HCT116 (cell line): Measurements from ENCODE around the gene WEE1. TPM values are rescaled to one million over a fixed set of nuclear protein-coding genes. Genes with fewer than 3 reads are reported as not detected.

Experiments
- ATAC-seq: fragments of 200-7000 bp; cut with Tn5 transposase; 2 replicates; pipeline ENCODE4 v1.9.1; 2020; ENCODE audit warnings: mild to moderate bottlenecking, moderate library complexity
- BruUV-seq: library from RNA; stranded (reverse); fragments of 400-500 nt; replicated peaks from 2 replicates; lab custom pipeline; 2021; lab: Mats Ljungman, UMichigan
- CTCF ChIA-PET: fragments of 300-600 bp; sonication (Branson Sonifier 250); formaldehyde crosslinking; loops from one replicate; lab custom pipeline; 2021; ENCODE audit warnings: antibody characterized with exemption; lab: Charles Lee
- POLR2A ChIA-PET: fragments of 300-600, 350-600 bp; sonication (Branson Sonifier 250); formaldehyde crosslinking; loops from one replicate; lab custom pipeline; 2021; ENCODE audit warnings: antibody characterized with exemption; lab: Charles Lee
- RAD21 ChIA-PET, 2 experiments: fragments of 300-600 bp; sonication (Branson Sonifier 250); formaldehyde crosslinking; loops; one replicate each; lab custom pipeline; 2023; ENCODE audit warnings: low total read pairs in 2 of 2; ENCODE audit not compliant: uncharacterized antibody in 2 of 2, unreplicated experiment in 2 of 2, low non-redundant PET in 1 of 2; lab: Charles Lee
- DNase-seq: peaks from one replicate; pipeline ENCODE4 v3.0.0-alpha.2; 2010; ENCODE audit warnings: low read depth, low spot score
- H2AFZ ChIP-seq: fragments of 200-600 bp; shearing (Covaris generic), sonication (generic); 2 replicates; pipeline ENCODE4 v1.6.1; 2017; ENCODE audit warnings: low read depth, mixed run types, mixed read lengths, antibody characterized with exemption, low read length; ENCODE audit not compliant: poor library complexity, severe bottlenecking
- H3K27ac ChIP-seq: 2 replicates; pipeline ENCODE4 v1.5.1; 2012; ENCODE audit warnings: low read depth, low read length
- H3K27me3 ChIP-seq: fragments of 200-600 bp; sonication (generic); 2 replicates; pipeline ENCODE4 v1.6.1; 2016; ENCODE audit warnings: mixed run types, low read length, mixed read lengths; ENCODE audit not compliant: insufficient read depth
- H3K36me3 ChIP-seq, 2 experiments: fragments of 200-500 bp in 1 of 2; fragments of 200-600 bp in 1 of 2; sonication (Bioruptor generic) in 1 of 2; sonication (generic) in 1 of 2; 2 replicates each; pipeline versions ENCODE4 v1.5.1 to v1.6.1; 2014 to 2016; ENCODE audit warnings: low read length in 2 of 2, inconsistent platforms in 1 of 2, mixed read lengths in 1 of 2, mixed run types in 1 of 2; ENCODE audit not compliant: insufficient read depth in 2 of 2, control insufficient read depth in 1 of 2
- H3K4me1 ChIP-seq, 2 experiments: fragments of 200-600 bp in 1 of 2; sonication (generic) in 1 of 2; 2 replicates each; pipeline versions ENCODE4 v1.5.1 to v1.6.1; 2012 to 2017; ENCODE audit warnings: low read length in 2 of 2, inconsistent platforms in 1 of 2, mild to moderate bottlenecking in 1 of 2, mixed read lengths in 1 of 2, mixed run types in 1 of 2, moderate library complexity in 1 of 2; ENCODE audit not compliant: insufficient read depth in 2 of 2, control insufficient read depth in 1 of 2
- H3K4me2 ChIP-seq: fragments of 200-600 bp; sonication (generic); 2 replicates; pipeline ENCODE4 v1.6.1; 2017; ENCODE audit warnings: mixed run types, low read length, mixed read lengths
- H3K4me3 ChIP-seq, 2 experiments: fragments of 200-600 bp in 1 of 2; sonication (generic) in 1 of 2; replicated peaks in 1 of 2; 2 replicates each; pipeline ENCODE4 v1.5.1; 2011 to 2016; ENCODE audit warnings: low read length in 2 of 2, control low read depth in 1 of 2, low read depth in 1 of 2, mild to moderate bottlenecking in 1 of 2, mixed read lengths in 1 of 2, mixed run types in 1 of 2
- H3K79me2 ChIP-seq: fragments of 200-600 bp; sonication (generic); 2 replicates; pipeline ENCODE4 v1.6.1; 2017; ENCODE audit warnings: mild to moderate bottlenecking, mixed run types, low read length, moderate library complexity, mixed read lengths; ENCODE audit not compliant: insufficient read depth
- H3K9ac ChIP-seq: fragments of 200-600 bp; sonication (generic); 2 replicates; pipeline ENCODE4 v1.6.1; 2016; ENCODE audit warnings: low read length, mixed read lengths
- H3K9me2 ChIP-seq: fragments of 200-600 bp; sonication (generic), shearing (Covaris generic); 2 replicates; pipeline ENCODE4 v1.6.1; 2017; ENCODE audit warnings: mixed run types, mild to moderate bottlenecking, moderate library complexity; ENCODE audit not compliant: insufficient read depth
- H3K9me3 ChIP-seq, 2 experiments: fragments of 200-500 bp in 1 of 2; fragments of 200-600 bp in 1 of 2; sonication (Bioruptor generic) in 1 of 2; sonication (generic) in 1 of 2; 2 replicates each; pipeline ENCODE4 v1.6.1; 2014 to 2017; ENCODE audit warnings: low read length in 2 of 2, mixed read lengths in 2 of 2, inconsistent platforms in 1 of 2, low read depth in 1 of 2, mild to moderate bottlenecking in 1 of 2, mixed run types in 1 of 2, moderate library complexity in 1 of 2; ENCODE audit not compliant: control insufficient read depth in 1 of 2, insufficient read depth in 1 of 2
- H4K20me1 ChIP-seq: fragments of 200-600 bp; sonication (generic), shearing (Covaris generic); 2 replicates; pipeline ENCODE4 v1.6.1; 2017; ENCODE audit warnings: mixed run types, mild to moderate bottlenecking, moderate library complexity; ENCODE audit not compliant: insufficient read depth
- ATF3 ChIP-seq: IDR thresholded peaks from 2 replicates; pipeline ENCODE4 v1.6.1; 2012
- CBX3 ChIP-seq: IDR thresholded peaks from 2 replicates; pipeline ENCODE4 v1.6.1; 2012; ENCODE audit warnings: low read depth
- CEBPB ChIP-seq: IDR thresholded peaks from 2 replicates; pipeline ENCODE4 v1.6.1; 2012; ENCODE audit warnings: low read depth
- CTCF ChIP-seq, 3 experiments: fragments of 200-600 bp in 1 of 3; sonication (generic) in 1 of 3; IDR thresholded peaks in 2 of 3; conservative IDR thresholded peaks in 1 of 3; 2 replicates each; pipeline ENCODE4 v1.5.1; 2012 to 2017; ENCODE audit warnings: low read depth in 2 of 3, low read length in 2 of 3, antibody characterized with exemption in 1 of 3, borderline replicate concordance in 1 of 3, control low read depth in 1 of 3, mild to moderate bottlenecking in 1 of 3, mixed read lengths in 1 of 3, mixed run types in 1 of 3, moderate library complexity in 1 of 3; ENCODE audit not compliant: insufficient read depth in 1 of 3
- EZH2 ChIP-seq: fragments of 200-600 bp; sonication (generic); IDR thresholded peaks from 2 replicates; pipeline ENCODE4 v1.6.1; 2017; ENCODE audit warnings: antibody characterized with exemption, mixed run types
- JUND ChIP-seq: IDR thresholded peaks from 2 replicates; pipeline ENCODE4 v1.6.1; 2012
- RAD21 ChIP-seq: IDR thresholded peaks from 2 replicates; pipeline ENCODE4 v1.6.1; 2012; ENCODE audit warnings: low read depth, mild to moderate bottlenecking
- REST ChIP-seq: IDR thresholded peaks from 2 replicates; pipeline ENCODE4 v1.6.1; 2012; ENCODE audit warnings: low read depth
- SIN3A ChIP-seq: IDR thresholded peaks from 2 replicates; pipeline ENCODE4 v1.6.1; 2012; ENCODE audit warnings: low read depth
- SP1 ChIP-seq: IDR thresholded peaks from 2 replicates; pipeline ENCODE4 v1.6.1; 2012; ENCODE audit warnings: low read depth
- SRF ChIP-seq: IDR thresholded peaks from 2 replicates; pipeline ENCODE4 v1.6.1; 2012; ENCODE audit warnings: low read depth
- ZFX ChIP-seq: fragments of 450-650 bp; IDR thresholded peaks from 2 replicates; pipeline ENCODE4 v1.6.1; 2017
- ZNF274 ChIP-seq: fragments of 200-500 bp; sonication (Bioruptor generic); IDR thresholded peaks from 2 replicates; pipeline ENCODE4 v1.6.1; 2014; ENCODE audit warnings: mild to moderate bottlenecking, low read depth, low read length, inconsistent platforms
- intact Hi-C: fragments of 100-400 bp; cut with micrococcal nuclease; formaldehyde crosslinking; loops from 2 replicates; pipeline ENCODE4 v1.10.0; 2022
- total RNA-seq: library from RNA; stranded (reverse); gene quantifications from one replicate; pipeline ENCODE4 v1.2.1, GENCODE V29; 2021; ENCODE audit not compliant: unreplicated experiment

Gene WEE1
- total RNA-seq, 1 experiment from 2014 or later: 50.8 TPM

GRCh38 chr11:9530901-9531625 is 42.4 kb upstream of the WEE1 start:
- BruUV-seq: no TSS peak
- ATAC-seq (peak; percentile 72), DNase-seq (no peak)
- no peaks in the 10 kb centered on the region; a peak in 1 of 4 replicates for H3K36me3 ChIP-seq
- peaks cover 26 to 35% of the 10 kb centered on the region in 2 experiments; a peak in 3 of 4 replicates for H3K4me1 ChIP-seq
- RAD21 ChIA-PET: no interaction called here
- intact Hi-C loops: no loop called here
- H3K27ac ChIP-seq: no peak overlapping the region; the same call in 1 of the 2 replicates
- no peaks in the 10 kb centered on the region for H3K27me3 ChIP-seq
- H3K4me2 ChIP-seq: no peak overlapping the region; the same call in 1 of the 2 replicates
- no peaks in the 10 kb centered on the region for H3K79me2 ChIP-seq
- H3K9me3 ChIP-seq: no peaks in the 10 kb centered on the region
- no peaks in the 10 kb centered on the region for H4K20me1 ChIP-seq
- TF ChIP-seq JUND: no peak
- peak in 2 of 3 experiments; percentile 25 to 35; a peak in 3 of 6 replicates for TF ChIP-seq CTCF (IDR thresholded peaks at IDR 0.05 in 2 of 3, conservative IDR thresholded peaks at IDR 0.05 in 1 of 3; ENCODE audit: borderline replicate concordance in 1 of 3, insufficient read depth in 1 of 3, low read depth in 2 of 3, low read length in 2 of 3)
- TF ChIP-seq RAD21: peak; percentile 15; the same call in 1 of the 2 replicates
- H3K9ac ChIP-seq: no peak overlapping the region
- POLR2A ChIA-PET: no interaction called here
- H3K9me2 ChIP-seq: no peaks in the 10 kb centered on the region
- no peak overlapping the region for H2AFZ ChIP-seq
- H3K4me3 ChIP-seq: no peak overlapping the region
- CTCF ChIA-PET: interaction anchor here (0.6 kb wide), 1 partner anchor 1257 kb away, joined by 3 read pairs; no protein-coding TSS in a partner anchor

- Histone ChIP-seq H3K27ac (no peak overlapping the region), H3K9me3 (no peaks in the 10 kb centered on the region), H3K4me1 (peaks cover 21 to 25% of the 10 kb centered on the region in 2 experiments; a peak in 3 of 4 replicates), H4K20me1 (no peaks in the 10 kb centered on the region), H3K79me2 (no peaks in the 10 kb centered on the region), H3K9me2 (no peaks in the 10 kb centered on the region), H3K27me3 (no peaks in the 10 kb centered on the region), H3K4me2 (no peak overlapping the region), H2AFZ (no peak overlapping the region), H3K4me3 (no peak overlapping the region), H3K36me3 (no peaks in the 10 kb centered on the region), H3K9ac (no peak overlapping the region)
- ChIA-PET RAD21 (no interaction called here), CTCF (no interaction called here), POLR2A (no interaction called here)
- ATAC-seq (no peak), DNase-seq (no peak)
- no TSS peak for BruUV-seq
- intact Hi-C loops: no loop called here
- TF ChIP-seq ZFX (no peak), SRF (no peak), ATF3 (no peak), EZH2 (no peak), SIN3A (no peak), REST (no peak), ZNF274 (no peak), CBX3 (no peak), CEBPB (no peak), SP1 (no peak)
- TF ChIP-seq, all 23 proteins: peak for 0
Measured at GRCh38 chr11:9533058-9533457, 40.4 kb upstream of the WEE1 start.
